H9 (cell line): ENCODE results near the gene RAB3C. TPM values are rescaled to one million over a fixed set of nuclear protein-coding genes. Genes with fewer than 3 reads are reported as not detected.

Experiments used
- DNase-seq: peaks from one replicate; pipeline ENCODE4 v3.0.0-alpha.2; 2017
- H2AFZ ChIP-seq: one replicate; pipeline ENCODE4 v1.6.1; 2013; ENCODE audit warnings: mild to moderate bottlenecking, low read length, control low read depth, moderate library complexity
- H2AK5ac ChIP-seq: 2 replicates; pipeline ENCODE4 v1.6.1; 2013; ENCODE audit warnings: low read length, control low read depth, mixed read lengths; ENCODE audit not compliant: insufficient read length
- H2BK120ac ChIP-seq: one replicate; pipeline ENCODE4 v1.6.1; 2013; ENCODE audit warnings: low read depth, mild to moderate bottlenecking, low read length, control low read depth, inconsistent platforms; ENCODE audit not compliant: poor library complexity, severe bottlenecking
- H2BK12ac ChIP-seq: 2 replicates; pipeline ENCODE4 v1.6.1; 2013; ENCODE audit warnings: low read length, control low read depth, mixed read lengths, low read depth; ENCODE audit not compliant: insufficient read length
- H2BK15ac ChIP-seq: 2 replicates; pipeline ENCODE4 v1.6.1; 2013; ENCODE audit warnings: low read depth, low read length, control low read depth
- H2BK20ac ChIP-seq: one replicate; pipeline ENCODE4 v1.6.1; 2013; ENCODE audit warnings: low read depth, mild to moderate bottlenecking, low read length, control low read depth, inconsistent platforms; ENCODE audit not compliant: poor library complexity, severe bottlenecking
- H2BK5ac ChIP-seq: 2 replicates; pipeline ENCODE4 v1.6.1; 2013; ENCODE audit warnings: low read length, control low read depth, mixed read lengths; ENCODE audit not compliant: insufficient read length
- H3K14ac ChIP-seq: 2 replicates; pipeline ENCODE4 v1.6.1; 2013; ENCODE audit warnings: low read length, control low read depth; ENCODE audit not compliant: insufficient read depth
- H3K18ac ChIP-seq: 2 replicates; pipeline ENCODE4 v1.6.1; 2013; ENCODE audit warnings: low read depth, mild to moderate bottlenecking, mixed read lengths, low read length, control low read depth; ENCODE audit not compliant: insufficient read length
- H3K23ac ChIP-seq: 2 replicates; pipeline ENCODE4 v1.6.1; 2013; ENCODE audit warnings: low read length, control low read depth, mixed read lengths, low read depth; ENCODE audit not compliant: insufficient read length
- H3K23me2 ChIP-seq: 2 replicates; pipeline ENCODE4 v1.6.1; 2013; ENCODE audit warnings: low read depth, mild to moderate bottlenecking, mixed read lengths, low read length, control low read depth; ENCODE audit not compliant: insufficient read length, poor library complexity, severe bottlenecking
- H3K27ac ChIP-seq: 2 replicates; pipeline ENCODE4 v1.5.1; 2013; ENCODE audit warnings: low read length, control low read depth, mixed read lengths, low read depth; ENCODE audit not compliant: insufficient read length
- H3K27me3 ChIP-seq: 2 replicates; pipeline ENCODE4 v1.6.1; 2013; ENCODE audit warnings: low read length, control low read depth, inconsistent platforms; ENCODE audit not compliant: insufficient read depth
- H3K4ac ChIP-seq: 2 replicates; pipeline ENCODE4 v1.6.1; 2013; ENCODE audit warnings: low read depth, mild to moderate bottlenecking, control low read depth, inconsistent platforms, low read length, moderate library complexity
- H3K4me1 ChIP-seq: 2 replicates; pipeline ENCODE4 v1.6.1; 2013; ENCODE audit warnings: low read length, control low read depth, inconsistent platforms; ENCODE audit not compliant: insufficient read depth
- H3K4me2 ChIP-seq: 2 replicates; pipeline ENCODE4 v1.6.1; 2013; ENCODE audit warnings: low read length, control low read depth, mixed read lengths; ENCODE audit not compliant: insufficient read length, insufficient read depth
- H3K56ac ChIP-seq: 2 replicates; pipeline ENCODE4 v1.6.1; 2013; ENCODE audit warnings: low read depth, mild to moderate bottlenecking, mixed read lengths, low read length, control low read depth; ENCODE audit not compliant: insufficient read length
- H3K79me1 ChIP-seq: 2 replicates; pipeline ENCODE4 v1.6.1; 2013; ENCODE audit warnings: low read depth, mild to moderate bottlenecking, moderate library complexity, low read length, control low read depth, inconsistent platforms; ENCODE audit not compliant: insufficient read depth, poor library complexity, severe bottlenecking
- H3K79me2 ChIP-seq: 2 replicates; pipeline ENCODE4 v1.6.1; 2013; ENCODE audit warnings: low read length, control low read depth, inconsistent platforms; ENCODE audit not compliant: insufficient read depth
- H3K9ac ChIP-seq: 2 replicates; pipeline ENCODE4 v1.6.1; 2013; ENCODE audit warnings: low read length, control low read depth, mixed read lengths; ENCODE audit not compliant: insufficient read length; ENCODE audit errors: extremely low read depth
- H3K9me3 ChIP-seq: one replicate; pipeline ENCODE4 v1.6.1; 2013; ENCODE audit warnings: low read depth, low read length, inconsistent platforms; ENCODE audit not compliant: control insufficient read depth
- H3T11ph ChIP-seq: one replicate; pipeline ENCODE4 v1.6.1; 2013; ENCODE audit warnings: mild to moderate bottlenecking, low read length, control low read depth, inconsistent platforms
- H4K20me1 ChIP-seq: one replicate; pipeline ENCODE4 v1.6.1; 2013; ENCODE audit not compliant: control insufficient read depth, insufficient read length, insufficient read depth
- H4K5ac ChIP-seq: 2 replicates; pipeline ENCODE4 v1.6.1; 2013; ENCODE audit warnings: low read depth, mild to moderate bottlenecking, mixed read lengths, low read length, control low read depth; ENCODE audit not compliant: insufficient read length
- H4K8ac ChIP-seq: replicated peaks from 2 replicates; pipeline ENCODE4 v1.6.1; 2013; ENCODE audit warnings: low read length, control low read depth, mixed read lengths, low read depth; ENCODE audit not compliant: insufficient read length
- H4K91ac ChIP-seq: 2 replicates; pipeline ENCODE4 v1.6.1; 2013; ENCODE audit warnings: low read depth, mild to moderate bottlenecking, moderate library complexity, mixed read lengths, low read length, control low read depth; ENCODE audit not compliant: insufficient read length
- H3K27ac Mint-ChIP-seq, 3 experiments: 2 replicates in 2 of 3; 3 replicates in 1 of 3; pipeline ENCODE4 v1.8.0; 2020 to 2021; ENCODE audit warnings: mixed read lengths in 3 of 3, mild to moderate bottlenecking in 1 of 3, moderate library complexity in 1 of 3
- H3K27me3 Mint-ChIP-seq: 2 replicates; pipeline ENCODE4 v1.8.0; 2021; ENCODE audit warnings: low read depth, mild to moderate bottlenecking, moderate library complexity, mixed read lengths
- H3K36me3 Mint-ChIP-seq, 3 experiments: 2 replicates in 2 of 3; 3 replicates in 1 of 3; pipeline ENCODE4 v1.8.0; 2020 to 2021; ENCODE audit warnings: low read depth in 3 of 3, mixed read lengths in 3 of 3; ENCODE audit not compliant: insufficient read depth in 1 of 3
- H3K4me1 Mint-ChIP-seq, 2 experiments: 2 replicates each; pipeline ENCODE4 v1.8.0; 2020; ENCODE audit warnings: mixed read lengths in 2 of 2
- H3K4me3 Mint-ChIP-seq, 2 experiments: 2 replicates in 1 of 2; 3 replicates in 1 of 2; pipeline ENCODE4 v1.8.0; 2020 to 2021; ENCODE audit warnings: mild to moderate bottlenecking in 2 of 2, mixed read lengths in 2 of 2, moderate library complexity in 1 of 2
- H3K9me3 Mint-ChIP-seq, 2 experiments: 2 replicates in 1 of 2; 3 replicates in 1 of 2; pipeline ENCODE4 v1.8.0; 2020; ENCODE audit warnings: mild to moderate bottlenecking in 2 of 2, mixed read lengths in 2 of 2, moderate library complexity in 1 of 2
- WGBS: extraction: QIAGEN DNeasy Blood & Tissue Kit; methylation state at CpG from one replicate; pipeline ENCODE4 v1.1.7; 2013; ENCODE audit warnings: missing lambda C conversion rate, low lambda C conversion rate, mixed read lengths; ENCODE audit not compliant: insufficient read length; ENCODE audit errors: extremely low coverage; 5-methylcytosine and 5-hydroxymethylcytosine counted together
- total RNA-seq: library from RNA; stranded (reverse); gene quantifications from 2 replicates; pipeline ENCODE4 v1.2.1, GENCODE V29; 2021
- TF ChIP-seq, protein P1 (sequence below): fragments of 200-600 bp; sonication (generic); conservative IDR thresholded peaks from 3 replicates; pipeline ENCODE4 v1.8.0; 2021; ENCODE audit warnings: antibody characterized with exemption, mild to moderate bottlenecking

Gene RAB3C
- total RNA-seq, 1 experiment from 2014 or later = 16.3 TPM

DNA sequence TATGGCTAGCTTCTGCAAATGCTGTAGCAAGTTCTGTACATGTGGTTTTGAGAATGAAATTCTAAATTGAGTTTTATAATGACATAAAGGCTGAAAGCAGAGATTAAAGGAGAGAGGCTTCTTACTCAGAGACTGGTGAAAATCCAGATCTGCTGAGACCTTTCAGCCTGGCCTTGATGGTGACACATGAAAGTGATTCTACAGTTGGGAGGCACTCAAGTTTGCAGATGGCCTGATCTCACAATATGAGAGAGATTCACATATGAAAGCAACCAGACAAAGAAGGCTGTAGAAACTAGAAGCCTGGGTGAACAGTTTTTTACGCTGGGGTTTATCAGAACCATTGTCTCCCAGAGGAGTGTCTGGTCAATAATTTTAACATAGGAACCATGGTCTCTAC is 49.0 kb downstream of the RAB3C start:
- Histone ChIP-seq H3K27me3 (no peaks in the 10 kb centered on the region), H3K4me2 (no peak overlapping the region), H3K9ac (no peak overlapping the region), H3K23ac (no peak overlapping the region), H3K18ac (no peak overlapping the region), H2BK12ac (no peak overlapping the region), H2BK5ac (no peak overlapping the region), H3K4me1 (no peaks in the 10 kb centered on the region; the same call in 1 of the 2 replicates), H3K14ac (no peak overlapping the region), H3K4ac (no peak overlapping the region), H2BK120ac (no peak overlapping the region), H4K8ac (no peak overlapping the region), H3K9me3 (no peaks in the 10 kb centered on the region), H2BK20ac (no peak overlapping the region), H3K27ac (no peak overlapping the region), H2AK5ac (no peak overlapping the region), H4K91ac (no peak overlapping the region), H3K23me2 (no peaks in the 10 kb centered on the region), H2AFZ (no peak overlapping the region), H2BK15ac (no peak overlapping the region), H3T11ph (no peak overlapping the region), H3K79me1 (no peaks in the 10 kb centered on the region), H3K56ac (no peak overlapping the region), H3K79me2 (no peaks in the 10 kb centered on the region), H4K20me1 (no peaks in the 10 kb centered on the region), H4K5ac (no peak overlapping the region)
- WGBS = no CpG with 5 or more reads among the region's 1 CpG
- peaks cover 9 to 10% of the 10 kb centered on the region in 2 experiments for H3K4me1 Mint-ChIP-seq
- H3K9me3 Mint-ChIP-seq = no peaks in the 10 kb centered on the region
- no peaks in the 10 kb centered on the region for H3K27me3 Mint-ChIP-seq
- H3K27ac Mint-ChIP-seq = no peak overlapping the region
- H3K36me3 Mint-ChIP-seq = no peaks in the 10 kb centered on the region
- DNase-seq = no peak
- H3K4me3 Mint-ChIP-seq = no peak overlapping the region
- TF ChIP-seq, protein P1, sequence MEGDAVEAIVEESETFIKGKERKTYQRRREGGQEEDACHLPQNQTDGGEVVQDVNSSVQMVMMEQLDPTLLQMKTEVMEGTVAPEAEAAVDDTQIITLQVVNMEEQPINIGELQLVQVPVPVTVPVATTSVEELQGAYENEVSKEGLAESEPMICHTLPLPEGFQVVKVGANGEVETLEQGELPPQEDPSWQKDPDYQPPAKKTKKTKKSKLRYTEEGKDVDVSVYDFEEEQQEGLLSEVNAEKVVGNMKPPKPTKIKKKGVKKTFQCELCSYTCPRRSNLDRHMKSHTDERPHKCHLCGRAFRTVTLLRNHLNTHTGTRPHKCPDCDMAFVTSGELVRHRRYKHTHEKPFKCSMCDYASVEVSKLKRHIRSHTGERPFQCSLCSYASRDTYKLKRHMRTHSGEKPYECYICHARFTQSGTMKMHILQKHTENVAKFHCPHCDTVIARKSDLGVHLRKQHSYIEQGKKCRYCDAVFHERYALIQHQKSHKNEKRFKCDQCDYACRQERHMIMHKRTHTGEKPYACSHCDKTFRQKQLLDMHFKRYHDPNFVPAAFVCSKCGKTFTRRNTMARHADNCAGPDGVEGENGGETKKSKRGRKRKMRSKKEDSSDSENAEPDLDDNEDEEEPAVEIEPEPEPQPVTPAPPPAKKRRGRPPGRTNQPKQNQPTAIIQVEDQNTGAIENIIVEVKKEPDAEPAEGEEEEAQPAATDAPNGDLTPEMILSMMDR = no peak
